Measurements from ENCODE around the gene SPNS3. TPM values are rescaled to one million over a fixed set of nuclear protein-coding genes. Genes with fewer than 3 reads are reported as not detected.

SPNS3 gene
- polyA plus RNA-seq, 3 donors from 2014 or later, result 2.7 to 7.3 (median 2.8) TPM

Other genes starting within 250 kb of the SPNS3 start
- 10 to 100 TPM in 1 of 3 donors, 1 to 10 TPM in 2; 7.8 to 19.3 (median 8.2) TPM for gene ANKFY1, start 170.0 kb upstream of the SPNS3 start, polyA plus RNA-seq
- 10 to 100 TPM; 48.1 to 84.7 (median 69.3) TPM for gene UBE2G1, start 67.3 kb upstream of the SPNS3 start, polyA plus RNA-seq
- under 1 TPM in 1 of 3 donors, not detected in 2; 0.26 TPM for gene SPNS2, start 64.9 kb downstream of the SPNS3 start, polyA plus RNA-seq
- 10 to 100 TPM in 1 of 3 donors, 1 to 10 TPM in 2; 3.5 to 21.9 (median 7.2) TPM for gene MYBBP1A, start 121.4 kb downstream of the SPNS3 start, polyA plus RNA-seq
- gene GGT6, start 126.6 kb downstream of the SPNS3 start, polyA plus RNA-seq, result not detected
- not detected for gene SMTNL2, start 150.6 kb downstream of the SPNS3 start, polyA plus RNA-seq
- gene ALOX15, start 207.7 kb downstream of the SPNS3 start, polyA plus RNA-seq, result not detected

Data from immature natural killer cell (primary cell).